ENCODE measurements around the gene SUCO. TPM values are rescaled to one million over a fixed set of nuclear protein-coding genes. Genes with fewer than 3 reads are reported as not detected.

Gene SUCO
- total and polyA plus RNA-seq, 2 experiments from 2014 or later: 18.0 to 49.8 TPM

DNA sequence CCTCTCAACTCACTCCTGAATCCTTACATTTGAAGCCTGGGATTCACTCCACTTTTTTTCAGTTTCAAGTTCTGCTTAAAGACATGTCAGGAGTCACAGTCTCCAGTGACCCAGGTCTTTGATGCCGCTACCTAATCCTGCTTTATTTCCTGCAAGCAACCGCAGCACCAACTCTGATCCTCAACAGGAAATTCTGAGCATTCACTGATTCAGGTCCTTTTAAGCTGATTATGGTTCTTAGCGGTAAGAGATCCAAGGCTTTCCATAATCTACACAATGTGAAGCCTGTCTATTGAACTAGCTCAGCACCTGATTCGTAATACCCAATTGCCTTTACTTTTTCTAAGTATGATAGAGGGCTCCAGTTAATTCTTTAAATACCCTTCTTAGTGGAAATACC, 45.4 kb upstream of the SUCO start:
- no peaks in the 10 kb centered on the region for H4K20me1 ChIP-seq (replicated peaks; ENCODE audit: insufficient read depth)
- Mint-ChIP-seq H3K27me3 (ENCODE audit: insufficient read depth, low read depth, poor library complexity) (no peaks in the 10 kb centered on the region), H3K9me3 (no peaks in the 10 kb centered on the region), H3K27ac (no peak overlapping the region), H3K4me3 (no peak overlapping the region), H3K36me3 (ENCODE audit: low read depth) (no peaks in the 10 kb centered on the region), H3K4me1 (peaks cover 5% of the 10 kb centered on the region)
- H3K79me2 ChIP-seq (replicated peaks; ENCODE audit: insufficient read depth): no peaks in the 10 kb centered on the region
- H3K36me3 ChIP-seq (ENCODE audit: insufficient read depth): no peaks in the 10 kb centered on the region
- ATAC-seq (no peak), DNase-seq (ENCODE audit: low spot score) (no peak)
- H3F3A ChIP-seq (replicated peaks; ENCODE audit: low read depth): no peaks in the 10 kb centered on the region
- H3K27me3 ChIP-seq (ENCODE audit: insufficient read depth): no peaks in the 10 kb centered on the region
- no peak overlapping the region for H3K4me3 ChIP-seq
- H3K4me1 ChIP-seq (ENCODE audit: insufficient read depth): no peaks in the 10 kb centered on the region
- H3K9me2 ChIP-seq (ENCODE audit: insufficient read depth): no peaks in the 10 kb centered on the region
- TF ChIP-seq, protein P1, sequence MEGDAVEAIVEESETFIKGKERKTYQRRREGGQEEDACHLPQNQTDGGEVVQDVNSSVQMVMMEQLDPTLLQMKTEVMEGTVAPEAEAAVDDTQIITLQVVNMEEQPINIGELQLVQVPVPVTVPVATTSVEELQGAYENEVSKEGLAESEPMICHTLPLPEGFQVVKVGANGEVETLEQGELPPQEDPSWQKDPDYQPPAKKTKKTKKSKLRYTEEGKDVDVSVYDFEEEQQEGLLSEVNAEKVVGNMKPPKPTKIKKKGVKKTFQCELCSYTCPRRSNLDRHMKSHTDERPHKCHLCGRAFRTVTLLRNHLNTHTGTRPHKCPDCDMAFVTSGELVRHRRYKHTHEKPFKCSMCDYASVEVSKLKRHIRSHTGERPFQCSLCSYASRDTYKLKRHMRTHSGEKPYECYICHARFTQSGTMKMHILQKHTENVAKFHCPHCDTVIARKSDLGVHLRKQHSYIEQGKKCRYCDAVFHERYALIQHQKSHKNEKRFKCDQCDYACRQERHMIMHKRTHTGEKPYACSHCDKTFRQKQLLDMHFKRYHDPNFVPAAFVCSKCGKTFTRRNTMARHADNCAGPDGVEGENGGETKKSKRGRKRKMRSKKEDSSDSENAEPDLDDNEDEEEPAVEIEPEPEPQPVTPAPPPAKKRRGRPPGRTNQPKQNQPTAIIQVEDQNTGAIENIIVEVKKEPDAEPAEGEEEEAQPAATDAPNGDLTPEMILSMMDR (conservative IDR thresholded peaks at IDR 0.05; ENCODE audit: low read depth in 2 of 2): no peak
- TF ChIP-seq, protein P2, sequence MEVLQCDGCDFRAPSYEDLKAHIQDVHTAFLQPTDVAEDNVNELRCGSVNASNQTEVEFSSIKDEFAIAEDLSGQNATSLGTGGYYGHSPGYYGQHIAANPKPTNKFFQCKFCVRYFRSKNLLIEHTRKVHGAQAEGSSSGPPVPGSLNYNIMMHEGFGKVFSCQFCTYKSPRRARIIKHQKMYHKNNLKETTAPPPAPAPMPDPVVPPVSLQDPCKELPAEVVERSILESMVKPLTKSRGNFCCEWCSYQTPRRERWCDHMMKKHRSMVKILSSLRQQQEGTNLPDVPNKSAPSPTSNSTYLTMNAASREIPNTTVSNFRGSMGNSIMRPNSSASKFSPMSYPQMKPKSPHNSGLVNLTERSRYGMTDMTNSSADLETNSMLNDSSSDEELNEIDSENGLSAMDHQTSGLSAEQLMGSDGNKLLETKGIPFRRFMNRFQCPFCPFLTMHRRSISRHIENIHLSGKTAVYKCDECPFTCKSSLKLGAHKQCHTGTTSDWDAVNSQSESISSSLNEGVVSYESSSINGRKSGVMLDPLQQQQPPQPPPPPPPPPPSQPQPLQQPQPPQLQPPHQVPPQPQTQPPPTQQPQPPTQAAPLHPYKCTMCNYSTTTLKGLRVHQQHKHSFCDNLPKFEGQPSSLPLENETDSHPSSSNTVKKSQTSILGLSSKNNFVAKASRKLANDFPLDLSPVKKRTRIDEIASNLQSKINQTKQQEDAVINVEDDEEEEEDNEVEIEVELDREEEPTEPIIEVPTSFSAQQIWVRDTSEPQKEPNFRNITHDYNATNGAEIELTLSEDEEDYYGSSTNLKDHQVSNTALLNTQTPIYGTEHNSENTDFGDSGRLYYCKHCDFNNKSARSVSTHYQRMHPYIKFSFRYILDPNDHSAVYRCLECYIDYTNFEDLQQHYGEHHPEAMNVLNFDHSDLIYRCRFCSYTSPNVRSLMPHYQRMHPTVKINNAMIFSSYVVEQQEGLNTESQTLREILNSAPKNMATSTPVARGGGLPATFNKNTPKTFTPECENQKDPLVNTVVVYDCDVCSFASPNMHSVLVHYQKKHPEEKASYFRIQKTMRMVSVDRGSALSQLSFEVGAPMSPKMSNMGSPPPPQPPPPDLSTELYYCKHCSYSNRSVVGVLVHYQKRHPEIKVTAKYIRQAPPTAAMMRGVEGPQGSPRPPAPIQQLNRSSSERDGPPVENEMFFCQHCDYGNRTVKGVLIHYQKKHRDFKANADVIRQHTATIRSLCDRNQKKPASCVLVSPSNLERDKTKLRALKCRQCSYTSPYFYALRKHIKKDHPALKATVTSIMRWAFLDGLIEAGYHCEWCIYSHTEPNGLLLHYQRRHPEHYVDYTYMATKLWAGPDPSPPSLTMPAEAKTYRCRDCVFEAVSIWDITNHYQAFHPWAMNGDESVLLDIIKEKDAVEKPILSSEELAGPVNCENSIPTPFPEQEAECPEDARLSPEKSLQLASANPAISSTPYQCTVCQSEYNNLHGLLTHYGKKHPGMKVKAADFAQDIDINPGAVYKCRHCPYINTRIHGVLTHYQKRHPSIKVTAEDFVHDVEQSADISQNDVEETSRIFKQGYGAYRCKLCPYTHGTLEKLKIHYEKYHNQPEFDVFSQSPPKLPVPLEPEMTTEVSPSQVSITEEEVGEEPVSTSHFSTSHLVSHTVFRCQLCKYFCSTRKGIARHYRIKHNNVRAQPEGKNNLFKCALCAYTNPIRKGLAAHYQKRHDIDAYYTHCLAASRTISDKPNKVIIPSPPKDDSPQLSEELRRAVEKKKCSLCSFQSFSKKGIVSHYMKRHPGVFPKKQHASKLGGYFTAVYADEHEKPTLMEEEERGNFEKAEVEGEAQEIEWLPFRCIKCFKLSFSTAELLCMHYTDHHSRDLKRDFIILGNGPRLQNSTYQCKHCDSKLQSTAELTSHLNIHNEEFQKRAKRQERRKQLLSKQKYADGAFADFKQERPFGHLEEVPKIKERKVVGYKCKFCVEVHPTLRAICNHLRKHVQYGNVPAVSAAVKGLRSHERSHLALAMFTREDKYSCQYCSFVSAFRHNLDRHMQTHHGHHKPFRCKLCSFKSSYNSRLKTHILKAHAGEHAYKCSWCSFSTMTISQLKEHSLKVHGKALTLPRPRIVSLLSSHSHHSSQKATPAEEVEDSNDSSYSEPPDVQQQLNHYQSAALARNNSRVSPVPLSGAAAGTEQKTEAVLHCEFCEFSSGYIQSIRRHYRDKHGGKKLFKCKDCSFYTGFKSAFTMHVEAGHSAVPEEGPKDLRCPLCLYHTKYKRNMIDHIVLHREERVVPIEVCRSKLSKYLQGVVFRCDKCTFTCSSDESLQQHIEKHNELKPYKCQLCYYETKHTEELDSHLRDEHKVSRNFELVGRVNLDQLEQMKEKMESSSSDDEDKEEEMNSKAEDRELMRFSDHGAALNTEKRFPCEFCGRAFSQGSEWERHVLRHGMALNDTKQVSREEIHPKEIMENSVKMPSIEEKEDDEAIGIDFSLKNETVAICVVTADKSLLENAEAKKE (CRISPR knock-in tag; IDR thresholded peaks at IDR 0.05): no peak
- TF ChIP-seq STAT1 (IDR thresholded peaks at IDR 0.05; ENCODE audit: unreplicated experiment): no peak
- no peak for TF ChIP-seq EZH2phosphoT487 (IDR thresholded peaks at IDR 0.05; ENCODE audit: unreplicated experiment)
- TF ChIP-seq, protein P3, sequence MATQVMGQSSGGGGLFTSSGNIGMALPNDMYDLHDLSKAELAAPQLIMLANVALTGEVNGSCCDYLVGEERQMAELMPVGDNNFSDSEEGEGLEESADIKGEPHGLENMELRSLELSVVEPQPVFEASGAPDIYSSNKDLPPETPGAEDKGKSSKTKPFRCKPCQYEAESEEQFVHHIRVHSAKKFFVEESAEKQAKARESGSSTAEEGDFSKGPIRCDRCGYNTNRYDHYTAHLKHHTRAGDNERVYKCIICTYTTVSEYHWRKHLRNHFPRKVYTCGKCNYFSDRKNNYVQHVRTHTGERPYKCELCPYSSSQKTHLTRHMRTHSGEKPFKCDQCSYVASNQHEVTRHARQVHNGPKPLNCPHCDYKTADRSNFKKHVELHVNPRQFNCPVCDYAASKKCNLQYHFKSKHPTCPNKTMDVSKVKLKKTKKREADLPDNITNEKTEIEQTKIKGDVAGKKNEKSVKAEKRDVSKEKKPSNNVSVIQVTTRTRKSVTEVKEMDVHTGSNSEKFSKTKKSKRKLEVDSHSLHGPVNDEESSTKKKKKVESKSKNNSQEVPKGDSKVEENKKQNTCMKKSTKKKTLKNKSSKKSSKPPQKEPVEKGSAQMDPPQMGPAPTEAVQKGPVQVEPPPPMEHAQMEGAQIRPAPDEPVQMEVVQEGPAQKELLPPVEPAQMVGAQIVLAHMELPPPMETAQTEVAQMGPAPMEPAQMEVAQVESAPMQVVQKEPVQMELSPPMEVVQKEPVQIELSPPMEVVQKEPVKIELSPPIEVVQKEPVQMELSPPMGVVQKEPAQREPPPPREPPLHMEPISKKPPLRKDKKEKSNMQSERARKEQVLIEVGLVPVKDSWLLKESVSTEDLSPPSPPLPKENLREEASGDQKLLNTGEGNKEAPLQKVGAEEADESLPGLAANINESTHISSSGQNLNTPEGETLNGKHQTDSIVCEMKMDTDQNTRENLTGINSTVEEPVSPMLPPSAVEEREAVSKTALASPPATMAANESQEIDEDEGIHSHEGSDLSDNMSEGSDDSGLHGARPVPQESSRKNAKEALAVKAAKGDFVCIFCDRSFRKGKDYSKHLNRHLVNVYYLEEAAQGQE (IDR thresholded peaks at IDR 0.05; ENCODE audit: unreplicated experiment): no peak
- no peak for TF ChIP-seq ZNF114 (CRISPR knock-in tag; IDR thresholded peaks at IDR 0.05)
- TF ChIP-seq NANOG (IDR thresholded peaks at IDR 0.05; ENCODE audit: borderline replicate concordance): no peak
- TF ChIP-seq, protein P4, sequence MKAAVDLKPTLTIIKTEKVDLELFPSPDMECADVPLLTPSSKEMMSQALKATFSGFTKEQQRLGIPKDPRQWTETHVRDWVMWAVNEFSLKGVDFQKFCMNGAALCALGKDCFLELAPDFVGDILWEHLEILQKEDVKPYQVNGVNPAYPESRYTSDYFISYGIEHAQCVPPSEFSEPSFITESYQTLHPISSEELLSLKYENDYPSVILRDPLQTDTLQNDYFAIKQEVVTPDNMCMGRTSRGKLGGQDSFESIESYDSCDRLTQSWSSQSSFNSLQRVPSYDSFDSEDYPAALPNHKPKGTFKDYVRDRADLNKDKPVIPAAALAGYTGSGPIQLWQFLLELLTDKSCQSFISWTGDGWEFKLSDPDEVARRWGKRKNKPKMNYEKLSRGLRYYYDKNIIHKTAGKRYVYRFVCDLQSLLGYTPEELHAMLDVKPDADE (IDR thresholded peaks at IDR 0.05): no peak
- TF ChIP-seq ZNF331 (CRISPR knock-in tag; IDR thresholded peaks at IDR 0.05; ENCODE audit: low read depth): no peak
- no peak for TF ChIP-seq POLR2AphosphoS5 (IDR thresholded peaks at IDR 0.05; ENCODE audit: low read depth)
- no peak for TF ChIP-seq CREB1 (CRISPR knock-in tag; IDR thresholded peaks at IDR 0.05; ENCODE audit: low read depth)
- no peak for TF ChIP-seq JUNB (IDR thresholded peaks at IDR 0.05; ENCODE audit: unreplicated experiment)
- no peak for TF ChIP-seq EZH2 (IDR thresholded peaks at IDR 0.05; ENCODE audit: low read depth, unreplicated experiment)
- H3K4me2 ChIP-seq: no peak overlapping the region
- H2AFZ ChIP-seq: no peak overlapping the region
- H3K27ac ChIP-seq (ENCODE audit: low read depth): no peak overlapping the region
